NCI-H1930 (cell line): ENCODE data around the gene CNIH2.
"Not testable (repeated sequence)": the region's sequence is repeated elsewhere in the genome, so short reads cannot be mapped to it uniquely, and the experiment has no call there.

Source experiments
- DNase-seq, 2 experiments: peaks; one replicate each; lab custom pipeline; 2025; lab: John Stamatoyannopoulos, UW

The CNIH2 gene

DNA sequence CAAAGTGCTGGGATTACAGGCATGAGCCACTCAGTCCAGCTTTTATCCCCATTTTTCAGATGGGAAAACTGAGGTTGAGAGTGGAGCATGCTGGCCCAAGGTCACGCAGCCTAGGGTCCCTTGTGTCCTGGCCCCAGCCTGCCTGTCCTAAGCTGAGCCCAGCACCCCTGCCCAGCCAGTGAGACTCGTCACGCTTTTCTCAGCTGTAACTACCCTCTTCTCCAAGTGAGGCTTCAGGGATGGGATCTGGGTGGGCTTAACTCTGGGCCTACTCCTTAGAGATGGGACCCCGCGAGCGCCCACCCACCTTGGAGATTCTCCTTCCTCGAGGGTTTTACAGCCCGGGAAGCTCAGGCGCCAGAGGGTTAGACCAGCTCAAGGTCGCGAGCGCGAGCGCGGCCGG is 13.3 kb downstream of the CNIH2 start:
- DNase-seq, result no peak

DNA sequence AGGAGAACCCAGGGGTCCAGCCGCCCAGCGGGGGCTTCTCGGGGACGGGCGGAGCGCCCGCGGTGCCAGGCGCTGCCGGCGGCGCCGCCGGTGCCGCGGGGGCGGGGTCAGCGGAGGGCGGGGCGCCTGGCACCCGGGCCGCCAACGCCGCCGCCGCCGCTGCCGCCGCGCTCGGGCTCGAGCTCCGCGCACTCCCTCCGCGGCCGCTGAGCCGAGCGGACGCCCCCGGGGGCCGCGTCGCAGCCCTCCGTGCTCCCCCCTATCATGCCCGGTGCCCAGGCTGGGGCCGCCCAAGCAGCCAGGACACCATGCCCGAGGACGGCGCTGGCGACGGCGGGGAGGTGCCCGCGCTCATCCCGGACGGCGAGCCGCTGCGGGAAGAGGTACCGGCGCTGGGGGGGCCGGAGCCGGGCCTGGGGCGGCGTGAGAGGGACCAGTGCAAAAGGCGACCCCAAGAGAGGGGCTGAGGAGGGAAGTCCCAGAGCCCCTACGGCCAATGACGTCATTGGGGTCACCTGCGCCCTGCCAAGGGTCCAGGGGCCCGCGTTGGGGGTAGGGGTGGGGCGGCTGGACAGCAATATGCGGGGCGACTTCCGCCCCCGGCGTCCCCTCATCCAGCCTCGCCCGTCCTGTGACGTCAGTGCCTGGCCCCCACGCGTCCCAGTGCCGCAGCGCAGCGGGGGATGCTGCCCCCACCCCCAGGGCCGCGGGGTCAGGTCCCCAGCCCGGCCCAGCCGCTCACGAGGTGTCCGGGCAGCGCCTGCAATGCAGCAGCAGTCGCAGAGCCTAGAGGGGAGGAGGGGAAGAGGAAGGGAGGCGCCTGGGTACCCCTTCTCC is 13.9 kb downstream of the CNIH2 start, which contains the start of gene TMEM151A:
Gene TMEM151A (plus strand): TSS at position 189 of the 837 bp plus-strand sequence. CDS start 120 bp downstream, at position 309.
- DNase-seq, result peak in 1 of 2 experiments; percentile 58

DNA sequence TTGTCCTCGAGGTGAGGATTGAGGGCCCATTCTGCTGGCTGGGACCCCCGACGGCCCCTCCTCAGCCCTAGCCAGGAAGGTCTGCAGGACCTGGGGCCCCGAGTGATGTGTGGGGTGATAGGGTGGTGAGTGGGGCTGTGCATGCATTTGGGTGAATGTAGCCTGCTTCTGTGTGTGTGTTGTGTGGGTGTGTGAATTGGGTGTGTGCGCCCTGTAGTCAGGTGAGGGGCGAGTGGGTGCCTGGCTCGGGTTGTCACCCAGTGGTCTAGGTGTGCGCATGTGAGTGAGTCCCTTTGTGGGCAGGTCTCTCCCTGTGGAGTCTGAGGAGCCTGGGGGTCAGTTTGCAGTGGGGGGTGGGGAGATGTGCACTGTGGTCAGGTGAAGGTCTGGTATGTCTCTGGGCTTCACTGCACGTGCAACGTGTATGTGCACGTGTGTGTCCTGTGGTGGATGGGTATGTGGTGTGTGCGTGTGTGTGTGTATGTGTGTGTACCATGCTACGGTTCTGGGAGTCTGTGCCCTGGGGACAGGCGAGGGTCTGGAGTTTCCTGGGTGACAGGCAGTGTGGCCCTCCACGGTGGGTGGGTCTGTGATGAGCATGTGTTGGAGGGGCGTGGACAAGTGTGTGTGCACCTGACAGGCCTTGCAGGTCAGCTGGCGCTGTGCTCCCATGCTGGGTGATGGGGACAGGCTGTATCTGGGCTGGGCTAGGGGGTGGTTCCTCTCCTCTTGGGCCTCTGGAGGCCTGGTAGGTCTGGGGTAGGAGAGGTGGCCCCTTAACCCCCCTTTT is 14.8 kb downstream of the CNIH2 start:
- no peak for DNase-seq

DNA sequence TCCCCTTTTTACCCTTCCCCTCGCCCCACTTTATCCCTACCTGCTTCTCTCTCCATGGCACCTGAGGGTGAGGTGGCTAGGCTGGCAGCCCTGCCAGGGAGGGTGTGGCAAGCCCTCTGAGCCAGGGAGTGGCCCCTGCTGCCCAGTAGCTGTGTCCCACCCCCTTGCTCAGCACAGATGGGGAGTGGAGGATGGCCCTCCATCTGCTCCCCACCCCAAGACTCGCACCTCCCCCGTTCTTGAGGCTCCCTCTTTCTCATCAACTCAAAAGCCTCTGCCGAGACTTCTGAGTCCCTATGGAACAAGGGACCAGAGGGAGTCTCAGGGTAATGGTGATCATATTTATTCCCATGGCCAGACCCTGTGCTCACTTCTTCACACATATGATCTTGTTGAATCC is 15.4 kb downstream of the CNIH2 start:
- no peak for DNase-seq

DNA sequence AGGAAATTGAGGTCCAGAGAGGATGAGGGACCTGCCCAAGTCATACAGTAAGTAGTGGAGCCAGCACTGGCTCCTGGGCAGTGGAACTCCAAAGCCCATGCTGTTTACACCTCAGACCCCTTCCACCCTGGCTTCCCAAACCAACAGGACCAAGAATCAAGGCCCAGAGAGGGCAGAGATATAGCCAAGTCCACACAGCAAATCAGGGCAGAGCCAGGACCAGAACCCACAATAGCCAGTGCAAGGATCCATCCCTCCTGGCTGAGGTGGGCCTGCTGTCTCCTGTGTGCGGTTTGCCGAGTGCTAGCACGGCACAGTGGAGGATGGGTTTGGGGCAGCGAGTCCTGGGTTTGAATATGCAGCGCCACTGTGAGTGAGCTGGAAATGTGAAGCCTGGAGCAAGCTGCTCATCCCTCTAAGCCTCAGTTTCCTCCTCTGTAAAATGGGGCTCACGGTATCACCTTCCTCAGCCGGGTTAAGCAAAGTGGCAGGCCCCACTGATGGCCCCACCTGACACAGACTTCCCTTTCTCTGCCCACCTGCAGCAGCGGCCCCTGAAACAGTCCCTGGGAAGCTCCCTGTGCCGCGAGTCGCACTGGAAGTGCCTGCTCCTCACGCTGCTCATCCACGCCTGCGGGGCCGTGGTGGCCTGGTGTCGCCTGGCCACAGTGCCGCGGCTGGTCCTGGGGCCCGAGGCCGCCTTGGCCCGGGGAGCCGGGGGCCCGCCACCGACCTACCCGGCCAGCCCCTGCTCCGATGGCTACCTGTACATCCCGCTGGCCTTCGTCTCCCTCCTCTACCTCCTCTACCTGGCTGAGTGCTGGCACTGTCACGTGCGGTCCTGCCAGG is 16.0 kb downstream of the CNIH2 start:
- DNase-seq, result no peak

DNA sequence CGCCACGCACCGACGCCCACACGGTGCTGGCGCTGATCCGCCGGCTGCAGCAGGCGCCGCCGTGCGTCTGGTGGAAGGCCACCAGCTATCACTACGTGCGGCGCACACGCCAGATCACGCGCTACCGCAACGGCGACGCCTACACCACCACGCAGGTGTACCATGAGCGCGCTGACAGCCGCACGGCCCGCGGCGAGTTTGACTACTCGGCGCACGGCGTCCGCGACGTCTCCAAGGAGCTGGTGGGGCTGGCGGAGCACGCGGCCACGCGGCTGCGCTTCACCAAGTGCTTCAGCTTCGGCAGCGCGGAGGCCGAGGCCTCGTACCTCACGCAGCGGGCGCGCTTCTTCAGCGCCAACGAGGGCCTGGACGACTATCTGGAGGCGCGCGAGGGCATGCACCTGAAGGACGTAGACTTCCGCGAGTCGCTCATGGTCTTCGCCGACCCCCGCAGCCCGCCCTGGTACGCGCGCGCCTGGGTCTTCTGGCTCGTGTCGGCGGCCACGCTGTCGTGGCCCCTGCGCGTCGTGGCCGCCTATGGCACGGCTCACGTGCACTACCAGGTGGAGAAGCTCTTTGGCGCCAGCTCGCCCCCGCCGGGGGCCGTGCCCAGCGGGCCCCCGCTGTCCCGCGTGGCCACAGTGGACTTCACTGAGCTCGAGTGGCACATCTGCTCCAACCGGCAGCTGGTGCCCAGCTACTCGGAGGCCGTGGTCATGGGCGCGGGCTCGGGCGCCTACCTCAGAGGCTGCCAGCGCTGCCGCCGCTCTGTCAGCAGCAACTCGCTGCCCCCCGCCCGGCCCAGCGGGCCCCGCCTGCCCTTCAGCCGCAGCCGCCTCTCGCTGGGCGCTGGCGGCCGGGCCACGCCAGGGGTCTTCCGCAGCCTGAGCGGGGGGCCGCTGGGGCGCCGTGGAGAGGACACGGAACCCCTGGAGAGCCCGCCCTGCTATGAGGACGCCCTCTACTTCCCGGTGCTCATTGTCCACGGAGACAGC is 16.9 kb downstream of the CNIH2 start:
- no peak for DNase-seq

DNA sequence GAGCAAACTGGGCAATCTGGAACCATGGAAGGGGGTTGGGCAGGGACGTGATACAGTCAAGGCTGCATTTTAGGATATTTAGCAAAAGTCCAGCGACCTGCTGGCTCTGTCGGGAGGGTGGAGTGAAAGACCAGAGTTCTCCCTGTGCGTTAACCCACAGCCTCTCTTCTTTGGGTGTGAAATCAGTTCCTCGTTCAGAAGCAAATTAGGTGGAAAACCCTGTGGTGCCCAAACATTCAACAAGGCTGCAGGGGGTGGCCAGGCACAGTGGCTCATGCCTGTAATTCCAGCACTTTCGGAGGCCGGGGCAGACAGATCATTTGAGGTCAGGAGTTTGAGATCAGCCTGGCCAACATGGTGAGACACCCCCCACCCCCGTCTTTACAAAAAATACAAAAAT is 19.6 kb downstream of the CNIH2 start:
- no peak for DNase-seq

DNA sequence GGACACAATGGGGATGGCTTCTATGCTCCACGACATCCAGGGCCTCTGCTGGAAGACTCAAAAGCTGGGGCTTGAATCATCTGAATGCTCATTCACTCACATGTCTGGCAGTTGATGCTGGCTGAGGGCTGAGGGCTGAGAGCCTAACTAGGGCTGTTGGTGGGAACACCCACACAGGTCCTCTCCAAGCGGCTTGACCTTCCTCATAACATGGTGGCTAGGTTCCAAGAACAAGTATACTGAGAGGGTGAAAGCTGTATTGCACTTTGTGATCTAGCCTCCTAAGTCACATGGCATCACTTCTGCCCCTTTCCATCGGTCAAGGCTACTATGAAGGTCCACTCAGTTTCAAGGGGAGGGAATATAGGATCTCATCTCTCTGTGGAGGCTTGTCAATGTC is 21.2 kb downstream of the CNIH2 start:
- no peak for DNase-seq

DNA sequence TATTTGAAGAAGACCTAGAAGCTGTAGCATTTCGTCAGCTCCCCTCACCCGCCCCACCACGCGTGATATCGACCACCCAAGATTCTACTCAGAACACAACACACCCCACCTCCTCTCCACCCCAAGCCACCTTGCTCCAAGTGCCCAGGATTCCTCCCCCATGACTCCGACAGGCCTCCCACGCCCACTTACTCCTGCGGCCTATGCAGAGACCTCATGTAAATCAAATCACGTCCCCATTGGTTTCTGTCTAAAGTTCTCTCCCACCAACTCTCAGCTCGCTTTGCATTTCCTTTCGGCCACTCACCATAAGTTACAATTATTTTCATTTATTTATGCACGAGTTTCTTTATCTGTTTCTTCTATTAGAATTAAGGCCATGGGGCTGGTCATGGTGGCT is 24.7 kb downstream of the CNIH2 start:
- no peak for DNase-seq

DNA sequence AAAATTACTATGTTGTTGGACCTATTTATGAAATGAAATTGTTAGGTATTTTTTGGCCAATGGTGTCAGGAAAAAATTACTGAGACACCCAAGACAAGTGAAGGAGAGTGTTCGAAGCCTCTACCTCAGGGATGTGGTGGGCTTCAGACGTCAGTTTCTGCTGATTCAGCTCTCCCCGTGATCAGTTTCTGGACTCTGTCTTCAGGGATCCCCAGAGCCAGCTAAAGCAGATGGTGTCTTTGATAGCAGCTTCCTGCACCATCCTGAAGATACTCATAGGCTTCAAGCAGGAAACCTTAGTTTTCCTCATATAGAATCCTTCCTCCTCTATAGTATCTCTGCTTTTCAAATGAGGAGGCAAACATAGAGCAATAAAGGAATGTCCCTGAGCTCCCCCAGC is 31.5 kb downstream of the CNIH2 start:
- no peak for DNase-seq

DNA sequence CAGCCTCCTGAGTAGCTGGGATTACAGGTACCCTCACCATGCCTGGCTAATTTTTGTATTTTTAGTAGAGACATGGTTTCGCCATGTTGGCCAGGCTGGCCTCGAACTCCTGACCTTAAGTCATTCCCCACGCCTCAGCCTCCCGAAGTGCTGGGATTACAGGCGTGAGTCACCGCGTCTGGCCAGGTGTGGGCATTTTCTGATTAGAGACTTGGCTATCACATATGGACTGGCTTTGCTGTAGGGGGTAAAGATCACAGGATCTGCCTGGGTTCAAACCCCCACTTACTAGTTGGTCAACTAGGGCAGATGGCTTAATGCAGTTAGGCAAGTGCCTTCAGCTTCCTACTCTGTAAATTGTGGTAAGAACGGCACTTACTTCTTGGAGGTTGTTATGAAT is 32.3 kb downstream of the CNIH2 start:
- no peak for DNase-seq

DNA sequence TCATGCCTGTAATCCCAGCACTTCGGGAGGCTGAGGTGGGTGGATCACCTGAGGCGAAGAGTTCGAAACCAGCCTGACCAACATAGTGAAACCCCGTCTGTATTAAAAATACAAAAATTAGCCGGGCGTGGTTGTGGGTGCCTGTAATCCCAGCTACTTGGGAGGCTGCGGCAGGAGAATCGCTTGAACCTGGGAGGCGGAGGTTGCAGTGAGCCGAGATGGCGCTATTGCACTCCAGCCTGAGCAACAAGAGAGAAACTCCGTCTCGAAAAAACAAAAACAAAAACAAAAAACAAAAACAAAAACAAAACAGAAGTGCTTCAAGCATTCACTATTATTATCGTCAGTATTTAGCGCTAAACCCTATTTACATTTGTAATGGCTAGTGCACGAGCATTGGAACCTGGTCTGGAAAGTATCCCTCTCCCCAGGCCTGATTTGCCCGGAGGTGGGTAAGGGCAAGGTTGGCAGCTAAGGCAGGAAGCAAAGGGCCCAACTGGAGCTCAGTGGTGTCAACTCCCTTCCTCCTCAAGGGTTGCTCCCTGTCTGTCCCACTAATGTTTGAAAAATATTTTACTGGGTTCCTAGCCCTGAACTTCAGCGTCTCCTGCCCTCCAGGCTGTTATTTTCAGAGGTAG is 32.9 kb downstream of the CNIH2 start:
- not testable (repeated sequence) for DNase-seq

DNA sequence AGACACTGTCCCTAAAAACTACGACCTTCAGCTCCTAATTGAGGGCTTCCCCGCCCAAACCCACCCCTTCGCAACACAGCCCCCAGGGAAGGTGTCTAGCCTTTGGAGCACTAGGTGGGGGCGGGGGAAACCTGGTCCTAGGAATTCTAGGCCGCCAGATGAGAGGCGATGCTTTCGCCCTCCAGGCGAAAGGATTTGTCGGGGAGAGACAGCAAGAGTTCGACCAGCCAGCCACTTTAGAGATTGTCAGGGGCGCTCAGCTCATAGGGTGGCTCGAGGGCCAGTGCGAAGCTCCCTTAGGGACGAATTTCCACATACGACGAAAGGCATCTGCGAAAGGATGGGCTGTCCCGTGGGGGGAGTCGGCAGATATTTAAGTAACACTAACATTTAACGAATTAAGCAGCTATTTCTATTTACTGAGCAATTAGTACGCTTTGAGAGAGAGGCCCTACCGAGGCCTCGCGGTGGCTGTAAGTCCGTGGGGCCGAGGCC is 33.5 kb downstream of the CNIH2 start:
- no peak for DNase-seq

DNA sequence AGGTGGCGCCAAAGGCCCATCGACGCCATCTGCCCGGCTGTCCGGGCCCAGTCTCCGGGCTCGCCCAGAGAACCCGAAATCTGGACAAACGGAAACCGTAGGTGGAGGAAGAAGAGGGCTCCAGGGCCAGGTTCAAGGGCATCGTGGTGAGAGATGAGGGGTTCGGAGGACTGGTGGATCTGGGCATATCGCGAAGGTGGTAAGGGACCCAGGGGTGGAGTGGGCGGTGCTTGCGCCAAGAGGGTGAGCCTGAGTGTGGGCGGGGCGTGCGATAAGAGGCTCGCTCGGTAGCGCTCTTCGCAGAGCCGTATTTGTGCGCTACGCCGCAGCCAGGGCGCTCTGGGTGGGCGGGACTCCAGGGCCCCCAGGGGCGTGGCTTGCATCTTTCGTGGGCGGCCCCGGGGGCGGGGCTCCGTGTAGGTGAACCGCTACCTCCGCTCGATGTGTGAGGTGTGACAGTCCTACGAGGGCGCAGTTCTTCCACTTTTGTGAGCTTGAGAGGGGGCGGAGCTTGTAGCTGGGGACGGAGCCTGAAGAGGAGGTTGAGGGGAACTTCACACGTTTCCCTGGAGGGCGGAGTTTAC is 34.1 kb downstream of the CNIH2 start:
- DNase-seq, result peak; percentile 96 to 97

DNA sequence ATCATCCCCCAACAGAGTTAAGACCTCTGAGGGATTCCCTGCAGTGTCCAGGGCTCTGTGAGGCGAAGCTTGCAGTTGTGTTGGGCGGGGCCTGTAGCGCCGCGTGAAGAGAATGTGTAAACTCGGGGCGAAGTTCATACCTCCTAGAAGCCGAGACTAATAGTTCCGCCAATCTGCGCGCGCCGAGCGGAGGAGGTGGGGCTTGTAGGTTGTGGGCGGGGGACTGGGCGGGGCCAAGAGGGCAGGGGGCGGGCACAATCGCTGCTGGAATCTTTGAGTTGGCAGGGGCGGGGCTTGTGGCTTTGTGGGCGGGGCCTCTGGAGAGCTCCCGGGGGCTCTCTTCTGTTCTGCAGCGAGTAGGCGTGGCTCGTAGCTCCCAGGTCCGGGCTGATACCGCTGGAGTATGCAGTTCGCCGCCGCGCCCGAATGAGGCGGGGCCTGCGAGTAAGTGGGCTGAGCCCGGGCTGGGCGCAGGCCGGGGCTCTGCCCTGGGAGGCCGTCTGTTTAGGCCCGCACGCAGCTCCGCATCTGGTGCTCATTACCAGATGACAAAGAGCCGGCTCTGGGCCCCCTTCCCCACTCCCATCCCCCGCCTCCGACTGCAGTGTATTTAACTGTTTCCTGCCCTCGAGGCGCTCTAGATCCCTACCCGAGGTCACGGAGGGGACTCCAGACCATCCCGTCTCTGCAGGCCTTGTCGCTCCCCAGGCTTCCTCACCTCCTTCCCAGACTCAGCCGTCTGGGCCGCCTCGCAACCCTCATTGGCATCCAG is 34.8 kb downstream of the CNIH2 start:
- peak; percentile 85 to 96 for DNase-seq

DNA sequence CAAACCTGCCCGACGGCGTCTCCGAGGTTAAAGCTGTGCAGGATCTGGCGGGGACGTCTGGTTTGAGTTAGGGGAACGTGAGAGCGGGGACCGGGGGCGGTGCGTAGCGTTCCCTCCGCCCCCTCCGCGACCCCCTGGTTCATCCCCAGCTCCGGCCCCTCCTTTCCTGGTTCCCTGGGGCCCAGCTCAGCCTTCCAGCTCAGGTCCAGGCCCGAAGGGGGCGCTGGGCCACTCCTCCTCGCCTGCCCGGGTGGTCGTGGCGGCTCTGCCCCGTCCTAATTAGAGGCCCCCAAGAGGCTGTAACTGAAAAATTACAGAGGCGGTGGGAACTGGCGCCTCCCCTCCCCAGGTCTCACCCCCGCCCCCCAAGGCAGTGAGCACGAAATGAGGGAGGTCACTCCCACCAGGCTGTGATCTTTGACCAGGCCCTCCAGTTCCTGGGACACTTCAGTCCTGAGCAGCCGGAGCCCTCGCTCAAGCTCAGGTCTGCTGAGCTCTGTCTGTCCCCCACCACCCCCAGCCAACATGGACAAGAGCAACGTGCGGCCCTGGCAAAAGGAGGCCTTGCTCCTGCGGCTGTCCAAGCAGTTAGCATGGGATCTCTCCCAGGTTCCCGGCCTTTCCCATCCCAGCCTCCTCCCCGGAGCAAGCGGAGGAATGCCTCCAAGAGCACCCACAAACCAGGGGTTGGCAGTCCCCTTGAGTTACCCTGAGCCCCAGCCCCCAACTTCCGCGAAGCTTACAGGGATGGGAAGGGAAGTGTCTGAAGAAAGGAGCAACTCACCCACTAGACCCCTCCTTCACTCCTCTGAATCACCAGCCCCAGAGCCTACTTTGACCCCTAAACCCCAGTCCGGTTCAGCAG is 35.6 kb downstream of the CNIH2 start:
- DNase-seq, result peak in 1 of 2 experiments; percentile 17

DNA sequence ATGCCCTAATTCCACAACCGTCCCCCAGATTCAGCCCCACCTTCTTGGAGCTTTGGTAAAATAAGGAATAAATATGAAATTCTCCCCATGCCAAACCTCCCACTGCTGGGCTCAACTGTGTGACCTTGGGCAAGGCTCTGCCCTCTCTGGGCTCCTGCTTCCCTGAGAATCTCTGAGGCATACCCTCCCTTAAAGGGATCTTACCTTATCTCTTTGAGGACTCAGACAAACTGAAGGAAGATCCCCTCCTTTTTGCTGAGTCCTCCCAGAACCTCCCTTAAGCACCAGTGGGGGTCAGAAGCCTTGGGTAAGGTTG is 36.2 kb downstream of the CNIH2 start:
- no peak for DNase-seq
